SJSA1 (cell line): ENCODE data around the gene FGR. TPM values are rescaled to one million over a fixed set of nuclear protein-coding genes. Genes with fewer than 3 reads are reported as not detected.
"Not testable (repeated sequence)": the region's sequence is repeated elsewhere in the genome, so short reads cannot be mapped to it uniquely, and the experiment has no call there.

Source experiments
- DNase-seq, 2 experiments: peaks; one replicate each; pipeline ENCODE4 v3.0.0-alpha.2; 2015 to 2020; ENCODE audit warnings: low spot score in 2 of 2, low read depth in 1 of 2
- H3K27ac ChIP-seq: fragments of 250-450 bp; sonication (Bioruptor Pico); 2 replicates; pipeline ENCODE4 v1.5.1; 2020; ENCODE audit warnings: mild to moderate bottlenecking, moderate library complexity
- H3K27me3 ChIP-seq: fragments of 250-450 bp; sonication (Bioruptor Pico); replicated peaks from 2 replicates; pipeline ENCODE4 v1.5.1; 2020; ENCODE audit warnings: mild to moderate bottlenecking, moderate library complexity
- H3K36me3 ChIP-seq: fragments of 250-450 bp; sonication (Bioruptor Pico); 2 replicates; pipeline ENCODE4 v1.5.1; 2020; ENCODE audit warnings: mild to moderate bottlenecking
- H3K4me1 ChIP-seq: fragments of 250-450 bp; sonication (Bioruptor Pico); replicated peaks from 2 replicates; pipeline ENCODE4 v1.6.1; 2021; ENCODE audit warnings: mild to moderate bottlenecking
- H3K4me3 ChIP-seq: fragments of 250-450 bp; sonication (Bioruptor Pico); 2 replicates; pipeline ENCODE4 v1.5.1; 2020; ENCODE audit warnings: mild to moderate bottlenecking
- H3K9me3 ChIP-seq: fragments of 250-450 bp; sonication (Bioruptor Pico); replicated peaks from 2 replicates; pipeline ENCODE4 v1.5.1; 2020; ENCODE audit warnings: mild to moderate bottlenecking
- total RNA-seq: library from RNA; depleted of rRNA; stranded (reverse); fragments of >200 nt; shearing (Covaris generic); gene quantifications from 2 replicates; pipeline ENCODE4 v1.2.3, GENCODE V29; 2014

Gene FGR
- total RNA-seq, 1 experiment from 2014 or later = not detected

GRCh38 chr1:27635396-27636142 lies 584 bp upstream of the FGR start:
- no peak overlapping the region for H3K27ac ChIP-seq
- no peaks in the 10 kb centered on the region for H3K36me3 ChIP-seq
- H3K4me3 ChIP-seq = no peak overlapping the region
- DNase-seq = no peak
- no peaks in the 10 kb centered on the region for H3K9me3 ChIP-seq
- H3K27me3 ChIP-seq = peaks cover 10% of the 10 kb centered on the region
- peaks cover 5% of the 10 kb centered on the region for H3K4me1 ChIP-seq

- DNase-seq = no peak
- H3K4me1 ChIP-seq = peaks cover 5% of the 10 kb centered on the region
- no peak overlapping the region for H3K27ac ChIP-seq
- peaks cover 10% of the 10 kb centered on the region for H3K27me3 ChIP-seq
- H3K36me3 ChIP-seq = no peaks in the 10 kb centered on the region
- no peak overlapping the region for H3K4me3 ChIP-seq
- H3K9me3 ChIP-seq = no peaks in the 10 kb centered on the region
These were observed 604 bp downstream of the FGR start for GRCh38 chr1:27634177-27634984.

- peaks cover 10% of the 10 kb centered on the region for H3K27me3 ChIP-seq
- H3K27ac ChIP-seq = no peak overlapping the region
- H3K36me3 ChIP-seq = no peaks in the 10 kb centered on the region
- peaks cover 5% of the 10 kb centered on the region for H3K4me1 ChIP-seq
- H3K4me3 ChIP-seq = no peak overlapping the region
- H3K9me3 ChIP-seq = no peaks in the 10 kb centered on the region
- no peak for DNase-seq
These were observed 1.3 kb downstream of the FGR start for GRCh38 chr1:27633640-27634176.

GRCh38 chr1:27633298-27633610 lies 1.7 kb downstream of the FGR start:
- H3K27ac ChIP-seq = no peak overlapping the region
- H3K9me3 ChIP-seq = no peaks in the 10 kb centered on the region
- no peaks in the 10 kb centered on the region for H3K36me3 ChIP-seq
- DNase-seq = no peak
- peaks cover 10% of the 10 kb centered on the region for H3K27me3 ChIP-seq
- H3K4me3 ChIP-seq = no peak overlapping the region
- peaks cover 5% of the 10 kb centered on the region for H3K4me1 ChIP-seq

- Histone ChIP-seq H3K4me3 (no peak overlapping the region), H3K36me3 (no peaks in the 10 kb centered on the region), H3K4me1 (peaks cover 5% of the 10 kb centered on the region), H3K27me3 (peaks cover 10% of the 10 kb centered on the region), H3K9me3 (no peaks in the 10 kb centered on the region), H3K27ac (no peak overlapping the region)
- no peak for DNase-seq
These were observed 2.3 kb downstream of the FGR start for GRCh38 chr1:27632387-27633297.

GRCh38 chr1:27630859-27631491 lies 4.0 kb downstream of the FGR start:
- peaks cover 5% of the 10 kb centered on the region for H3K4me1 ChIP-seq
- no peaks in the 10 kb centered on the region for H3K9me3 ChIP-seq
- no peaks in the 10 kb centered on the region for H3K36me3 ChIP-seq
- H3K27me3 ChIP-seq = peaks cover 10% of the 10 kb centered on the region
- no peak overlapping the region for H3K27ac ChIP-seq
- no peak overlapping the region for H3K4me3 ChIP-seq
- no peak for DNase-seq

GRCh38 chr1:27628712-27629111 lies 6.3 kb downstream of the FGR start:
- Histone ChIP-seq H3K9me3 (no peaks in the 10 kb centered on the region), H3K27ac (no peak overlapping the region), H3K36me3 (no peaks in the 10 kb centered on the region), H3K4me3 (no peak overlapping the region), H3K4me1 (no peaks in the 10 kb centered on the region; the same call in 1 of the 2 replicates), H3K27me3 (no peaks in the 10 kb centered on the region; the same call in 1 of the 2 replicates)
- DNase-seq = no peak

- DNase-seq, H3K36me3 ChIP-seq, H3K4me3 ChIP-seq: not testable (repeated sequence)
These were observed 7.3 kb downstream of the FGR start for GRCh38 chr1:27627733-27628132.

GRCh38 chr1:27627061-27627460 lies 7.9 kb downstream of the FGR start:
- Histone ChIP-seq H3K4me1 (no peaks in the 10 kb centered on the region), H3K27me3 (no peaks in the 10 kb centered on the region), H3K27ac (no peak overlapping the region), H3K4me3 (no peak overlapping the region), H3K9me3 (no peaks in the 10 kb centered on the region), H3K36me3 (no peaks in the 10 kb centered on the region)
- DNase-seq = no peak

More at GRCh38 chr1:27627733-27628132, 7.3 kb downstream of the FGR start:
- H3K27ac ChIP-seq, H3K9me3 ChIP-seq, H3K27me3 ChIP-seq, H3K4me1 ChIP-seq: not testable (repeated sequence)

- H3K4me3 ChIP-seq = no peak overlapping the region
- no peaks in the 10 kb centered on the region for H3K4me1 ChIP-seq
- DNase-seq = no peak
- H3K27ac ChIP-seq = no peak overlapping the region
- H3K36me3 ChIP-seq = no peaks in the 10 kb centered on the region
- H3K9me3 ChIP-seq = no peaks in the 10 kb centered on the region
- no peaks in the 10 kb centered on the region for H3K27me3 ChIP-seq
These were observed 8.7 kb downstream of the FGR start for GRCh38 chr1:27626031-27626935.

GRCh38 chr1:27624467-27625178 lies 10.4 kb downstream of the FGR start:
- Histone ChIP-seq H3K4me3 (no peak overlapping the region), H3K27ac (no peak overlapping the region), H3K9me3 (no peaks in the 10 kb centered on the region), H3K27me3 (no peaks in the 10 kb centered on the region), H3K36me3 (no peaks in the 10 kb centered on the region), H3K4me1 (no peaks in the 10 kb centered on the region)
- no peak for DNase-seq
